ENCODE data around the gene NLK.
A peak's percentile ranks its signal among the peaks of the same experiment; 100 is the strongest.
"Not testable (repeated sequence)": the region's sequence is repeated elsewhere in the genome, so short reads cannot be mapped to it uniquely, and the experiment has no call there.

NLK gene

GRCh38 chr17:28076144-28076543, 33.7 kb downstream of the NLK start:
- no peak for DNase-seq

GRCh38 chr17:28077140-28077539, 34.7 kb downstream of the NLK start:
- DNase-seq, result not testable (repeated sequence)

- DNase-seq, result no peak
Observed at GRCh38 chr17:28078341-28079229, 36.1 kb downstream of the NLK start.

GRCh38 chr17:28081467-28081866, 39.0 kb downstream of the NLK start:
- no peak for DNase-seq

GRCh38 chr17:28085766-28086165, 43.3 kb downstream of the NLK start:
- no peak for DNase-seq

DNA sequence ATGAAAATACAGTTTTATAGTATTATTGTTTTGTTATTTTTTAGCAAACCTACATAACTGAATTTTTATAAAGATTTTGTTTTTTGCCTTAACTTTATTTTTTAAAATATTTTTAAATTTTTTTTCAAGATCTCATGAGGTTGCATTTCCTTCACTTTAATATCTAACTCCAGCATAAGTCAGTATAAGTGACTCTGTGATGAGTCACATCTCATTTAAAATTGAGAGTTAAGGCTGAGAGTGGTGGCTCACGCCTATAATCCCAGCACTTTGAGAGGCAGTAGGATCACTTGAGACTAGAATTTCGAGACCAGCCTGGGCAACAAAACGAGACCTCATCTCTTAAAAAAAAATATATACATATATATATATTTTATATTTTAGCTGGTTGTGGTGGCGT, 44.0 kb downstream of the NLK start:
- no peak for DNase-seq

DNA sequence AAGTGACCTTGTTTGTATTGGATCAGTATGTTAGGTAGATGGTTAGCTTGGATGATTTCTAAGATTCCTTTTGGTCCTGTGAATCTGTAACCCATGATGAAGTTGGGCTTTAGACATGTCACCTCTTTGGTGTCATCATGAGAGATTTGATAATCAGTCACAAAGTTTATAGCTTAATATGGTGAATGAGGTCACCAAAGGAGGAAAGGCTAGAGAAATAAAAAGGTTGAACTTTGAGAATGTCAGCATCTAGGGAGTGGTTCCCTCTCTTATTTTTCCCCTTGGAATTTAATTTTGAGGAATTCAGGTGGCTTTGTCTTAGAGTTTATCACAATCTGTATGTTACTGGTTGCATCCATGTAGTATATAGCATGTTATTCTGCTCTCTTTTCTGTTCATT, 45.3 kb downstream of the NLK start:
- DNase-seq, result no peak

DNA sequence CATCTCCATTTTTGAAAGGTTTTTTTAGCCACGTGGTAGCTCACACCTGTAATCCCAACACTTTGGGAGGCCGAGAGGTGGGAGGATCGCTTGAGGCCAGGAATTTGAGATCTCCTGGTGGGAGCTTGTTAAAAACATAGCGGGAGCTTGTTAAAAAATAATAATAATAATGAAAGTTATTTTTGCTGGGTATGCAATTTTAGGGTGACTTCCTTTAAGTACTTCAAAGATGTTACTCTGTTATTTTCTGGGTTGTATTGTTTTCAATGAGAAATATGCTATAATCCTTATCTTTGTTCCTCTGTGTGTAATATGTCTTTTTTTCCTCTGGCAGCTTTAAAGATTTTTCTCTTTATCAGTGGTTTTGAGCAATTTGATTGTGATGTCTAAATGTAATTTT, 48.1 kb downstream of the NLK start:
- DNase-seq, result no peak

DNA sequence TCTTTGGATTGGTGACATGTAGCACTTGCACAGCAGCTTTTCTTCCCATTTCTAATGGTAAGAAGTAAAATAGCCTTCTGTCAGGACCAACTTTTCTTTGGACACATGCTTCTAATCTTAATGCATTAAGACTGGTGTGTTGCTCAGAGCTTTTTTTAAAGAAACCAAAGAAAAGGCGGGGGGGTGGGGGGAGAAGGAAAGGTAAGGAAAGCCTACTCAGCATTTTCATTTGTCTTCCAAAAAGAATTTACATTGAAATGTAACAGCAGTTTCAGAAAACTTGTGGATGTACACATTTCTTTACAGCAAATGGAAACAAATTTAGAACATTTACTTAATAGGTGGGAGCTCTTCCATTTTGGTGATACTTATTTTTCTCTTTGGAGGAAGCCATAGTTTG, 49.6 kb downstream of the NLK start:
- DNase-seq, result no peak

DNA sequence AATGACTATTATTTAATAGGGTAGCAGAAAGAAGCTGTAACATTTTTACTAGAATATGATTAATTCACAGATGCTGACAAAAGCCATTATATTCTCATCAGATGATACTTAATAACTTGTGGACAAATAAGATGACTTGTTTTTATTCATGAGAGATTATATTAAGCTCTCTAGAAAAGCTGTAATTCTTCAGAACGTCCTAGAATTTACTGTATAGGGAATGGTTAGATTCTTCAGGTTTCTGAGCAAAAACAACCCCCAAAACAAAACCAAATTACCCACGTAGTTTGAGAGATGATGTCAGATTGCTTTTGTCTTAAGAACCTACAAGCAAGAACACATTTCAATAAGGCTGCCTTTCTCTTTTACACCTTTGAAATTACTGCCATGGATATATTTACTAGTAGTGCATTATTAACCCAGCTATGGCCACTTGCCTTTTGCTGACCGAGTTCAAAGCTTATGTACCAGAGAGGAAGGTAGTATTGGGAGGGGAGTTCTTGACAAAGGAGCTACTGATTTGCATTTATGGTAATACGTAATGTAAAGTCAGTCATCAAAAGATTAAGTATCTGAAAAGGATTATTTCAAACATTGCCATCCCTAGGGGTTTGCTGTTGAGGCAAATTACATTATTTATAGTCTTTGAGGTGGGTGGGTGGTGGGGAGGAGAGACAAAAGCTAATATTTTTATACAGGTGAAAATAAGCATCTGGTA, 51.7 kb downstream of the NLK start:
- no peak for DNase-seq

- DNase-seq, result no peak
Observed at GRCh38 chr17:28096756-28097155, 54.3 kb downstream of the NLK start.

DNA sequence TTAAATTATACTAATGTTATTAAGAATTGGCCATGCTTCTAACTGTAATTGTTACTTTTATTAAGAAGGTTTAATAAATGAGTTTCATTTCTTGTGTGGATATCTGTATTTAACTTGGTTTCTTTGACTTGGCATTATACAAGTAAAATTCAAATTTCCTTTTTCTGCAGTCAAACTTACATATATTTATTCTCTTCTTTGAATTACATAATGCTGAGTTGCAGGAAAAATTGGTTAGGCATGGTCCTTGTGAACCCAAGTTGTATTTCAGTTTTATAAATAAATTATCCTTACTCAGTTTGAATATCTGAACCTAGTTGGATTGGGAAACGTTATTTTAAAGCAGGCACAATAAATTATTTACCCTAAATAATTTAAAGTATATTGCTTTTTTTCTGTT, 54.8 kb downstream of the NLK start:
- no peak for DNase-seq

DNA sequence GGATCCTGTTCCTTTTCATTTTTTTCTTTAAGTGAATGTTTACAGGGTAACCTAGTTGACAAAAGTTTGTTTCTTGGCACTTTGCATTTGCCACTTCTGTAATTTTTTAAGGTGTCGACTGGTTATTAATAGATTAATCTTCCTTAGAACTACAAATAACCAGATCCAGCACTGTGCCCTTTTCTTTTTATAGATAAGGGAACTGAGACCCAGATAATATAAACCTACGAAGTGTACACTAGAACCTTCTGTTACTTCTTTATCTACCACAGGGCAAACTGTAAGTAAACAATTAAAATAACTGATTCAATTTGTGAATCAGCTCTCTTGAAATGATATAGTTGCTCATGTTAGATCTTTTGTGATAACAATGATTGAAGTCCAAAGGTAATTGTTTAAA, 55.4 kb downstream of the NLK start:
- no peak for DNase-seq

GRCh38 chr17:28098591-28098990, 56.1 kb downstream of the NLK start:
- DNase-seq, result not testable (repeated sequence)

- DNase-seq, result no peak
Observed at GRCh38 chr17:28100251-28100650, 57.8 kb downstream of the NLK start.

DNA sequence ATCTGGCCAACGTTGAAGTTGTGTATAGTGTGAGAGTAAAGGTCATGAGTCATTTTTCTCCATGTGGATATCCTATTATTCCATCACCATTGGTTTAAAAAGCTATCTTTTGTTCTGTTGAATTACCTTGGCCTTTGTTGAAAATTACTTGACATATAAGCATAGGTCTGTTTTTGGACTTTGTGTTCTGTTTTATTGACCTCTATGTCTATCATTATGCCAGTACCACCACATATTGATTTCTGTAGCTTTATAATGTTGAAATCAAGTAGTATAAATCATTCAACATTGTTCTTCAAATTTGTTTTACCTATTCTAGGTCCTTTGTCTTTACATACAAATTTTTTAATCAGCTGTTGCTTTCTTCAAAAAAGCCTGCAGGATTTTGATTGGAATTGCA, 58.5 kb downstream of the NLK start:
- no peak for DNase-seq

GRCh38 chr17:28101919-28102318, 59.4 kb downstream of the NLK start:
- DNase-seq, result no peak

DNA sequence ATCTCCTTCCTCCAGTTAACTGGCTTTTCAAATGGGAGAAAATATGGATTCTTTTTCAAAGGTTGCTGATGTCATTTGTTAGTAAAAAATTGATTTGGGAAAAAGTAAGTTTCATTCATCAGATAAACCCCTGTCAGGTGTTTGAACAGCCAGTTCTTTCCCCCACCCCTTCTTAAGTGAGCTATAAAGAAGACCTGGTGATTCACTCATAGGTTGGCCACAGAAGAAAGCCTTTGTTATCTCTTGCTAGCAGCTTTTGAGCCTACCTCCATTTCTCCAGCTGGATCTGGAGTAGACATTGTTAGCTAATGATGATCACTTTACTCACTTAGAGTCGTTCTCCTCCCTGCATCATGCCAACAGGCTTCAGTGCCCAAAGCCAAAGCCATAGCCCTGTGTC, 63.0 kb downstream of the NLK start:
- peak; percentile 3 for DNase-seq

DNA sequence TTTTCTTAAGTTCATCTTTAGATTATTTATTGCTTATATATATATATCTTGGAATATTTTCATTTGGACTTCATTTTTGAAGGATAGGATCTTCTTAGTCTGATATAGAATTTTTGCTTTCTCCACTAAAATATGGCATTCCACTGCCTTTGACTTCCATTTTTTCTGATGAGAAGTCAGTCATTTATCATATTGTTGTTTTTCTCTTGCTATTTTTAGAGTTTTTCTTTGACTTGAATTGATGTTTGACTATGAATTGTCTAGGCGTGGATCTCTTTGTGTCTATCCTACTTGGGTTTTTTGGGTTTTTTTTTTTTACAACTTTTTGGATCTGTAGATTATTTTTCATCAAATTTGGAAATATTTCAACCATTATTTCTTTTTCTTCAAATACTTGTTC, 67.7 kb downstream of the NLK start:
- DNase-seq, result no peak

DNA sequence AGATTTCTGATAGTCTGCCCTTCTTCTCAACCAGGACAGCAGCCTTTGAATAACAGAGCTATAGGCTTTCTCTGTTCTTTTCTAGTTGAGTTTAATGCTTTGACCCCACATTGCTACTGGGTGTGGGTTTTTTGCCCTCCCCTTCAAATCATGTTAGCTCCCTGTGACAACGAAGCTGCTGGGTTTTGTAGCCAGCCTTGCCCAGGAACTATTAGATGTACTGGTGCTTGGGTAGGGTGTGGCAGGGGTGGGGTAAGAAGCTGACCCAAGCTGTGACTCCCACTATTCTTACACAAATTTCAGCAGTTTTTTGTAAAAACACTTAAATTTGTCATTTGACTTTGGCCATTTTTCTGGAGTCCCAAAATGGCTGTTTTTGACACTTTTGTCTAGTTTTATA, 69.7 kb downstream of the NLK start:
- no peak for DNase-seq

DNA sequence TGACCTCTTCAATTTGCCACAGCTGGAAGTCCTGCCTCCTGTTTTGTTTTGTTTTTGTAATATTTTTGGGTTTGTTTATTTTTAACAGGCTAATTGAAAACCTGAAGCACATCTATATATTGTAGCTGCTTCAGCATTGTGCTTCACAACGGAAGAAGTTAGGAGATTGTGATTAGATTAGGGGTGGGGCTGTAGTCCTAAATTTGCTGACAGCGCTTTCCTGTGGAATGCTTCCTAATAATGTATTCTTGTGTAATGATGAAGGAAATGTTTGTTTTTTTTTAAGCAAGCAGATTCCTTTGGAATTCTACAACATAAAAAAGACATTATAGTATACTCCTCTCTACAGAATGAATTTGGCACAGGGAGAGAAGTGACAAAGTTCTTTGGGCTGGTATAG, 70.1 kb downstream of the NLK start:
- DNase-seq, result no peak

GRCh38 chr17:28113269-28113668, 70.8 kb downstream of the NLK start:
- DNase-seq, result no peak

DNA sequence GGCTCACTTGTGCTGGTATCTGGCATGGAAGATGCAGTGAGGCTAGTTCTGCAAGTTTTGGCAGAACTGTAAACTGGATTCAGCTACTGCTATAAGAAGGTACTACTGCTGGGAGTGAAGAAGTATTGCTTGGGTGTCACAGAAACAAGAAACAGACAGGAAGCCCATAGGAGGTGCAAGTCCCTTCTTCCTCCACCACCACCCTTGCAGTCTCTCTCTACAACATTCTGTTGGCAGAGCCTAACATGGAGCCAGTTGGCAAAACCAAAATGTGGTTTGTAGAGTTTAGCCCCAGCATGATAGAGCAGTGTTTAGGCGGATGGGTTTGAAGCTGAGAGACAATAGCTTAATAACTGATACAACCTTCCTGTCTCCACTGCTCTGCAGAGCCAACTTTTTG, 72.6 kb downstream of the NLK start:
- DNase-seq, result no peak

GRCh38 chr17:28117304-28117703, 74.8 kb downstream of the NLK start:
- DNase-seq, result no peak

GRCh38 chr17:28118362-28118761, 75.9 kb downstream of the NLK start:
- DNase-seq, result no peak
